HepG2 (cell line): Measurements from ENCODE around the gene NRG3. TPM values are rescaled to one million over a fixed set of nuclear protein-coding genes. Genes with fewer than 3 reads are reported as not detected.

ENCODE experiments used
- ATAC-seq: fragments of 200-7000 bp; cut with Tn5 transposase; 3 replicates; pipeline ENCODE4 v1.9.1; 2020; ENCODE audit warnings: mild to moderate bottlenecking, moderate library complexity
- BruUV-seq: library from RNA; stranded (reverse); fragments of 400-500 nt; replicated peaks from 2 replicates; lab custom pipeline; 2021; lab: Mats Ljungman, UMichigan
- CTCF ChIA-PET: fragments of 300-600 bp; formaldehyde crosslinking; extraction: SDS; loops from one replicate; lab custom pipeline; 2021; ENCODE audit warnings: low total read pairs, inconsistent platforms, low intra/inter-chr PET ratio; lab: Yijun Ruan, JAX
- POLR2A ChIA-PET: fragments of 350-600 bp; sonication (Branson Sonifier 250); formaldehyde crosslinking; loops from one replicate; lab custom pipeline; 2020; ENCODE audit warnings: antibody characterized with exemption, inconsistent platforms; lab: Yijun Ruan, JAX
- DNase-seq: peaks from one replicate; pipeline ENCODE4 v3.0.0-alpha.2; 2015; ENCODE audit warnings: low spot score
- FAIRE-seq: peaks from 3 replicates; lab custom pipeline; 2011; peaks lifted over from hg19 to GRCh38; lab: Jason Lieb, UNC
- H2AFZ ChIP-seq: one replicate; pipeline ENCODE4 v1.6.1; 2011; ENCODE audit warnings: low read length, inconsistent platforms
- H3K27ac ChIP-seq: fragments of 300-600 bp; 3 replicates; pipeline ENCODE4 v1.8.0; 2011; ENCODE audit warnings: mixed run types, mild to moderate bottlenecking, mixed read lengths, low read length, inconsistent platforms; ENCODE audit not compliant: insufficient read depth; ENCODE audit errors: extremely low read length
- H3K27me3 ChIP-seq, 2 experiments: fragments of 200-600 bp in 1 of 2; 2 replicates in 1 of 2; 3 replicates in 1 of 2; pipeline versions ENCODE4 v1.6.0 to v1.8.0; 2011; ENCODE audit warnings: low read length in 2 of 2, mild to moderate bottlenecking in 2 of 2, moderate library complexity in 2 of 2, inconsistent platforms in 1 of 2; ENCODE audit not compliant: insufficient read depth in 2 of 2, control insufficient read depth in 1 of 2
- H3K36me3 ChIP-seq, 2 experiments: fragments of 200-600 bp in 1 of 2; replicated peaks in 1 of 2; 2 replicates in 1 of 2; 3 replicates in 1 of 2; pipeline versions ENCODE4 v1.5.1 to v1.8.0; 2011; ENCODE audit warnings: low read length in 2 of 2, inconsistent platforms in 1 of 2; ENCODE audit not compliant: insufficient read depth in 2 of 2, control insufficient read depth in 1 of 2
- H3K4me1 ChIP-seq: 2 replicates; pipeline ENCODE4 v1.5.1; 2012; ENCODE audit warnings: low read length, inconsistent platforms; ENCODE audit not compliant: insufficient read depth
- H3K4me2 ChIP-seq: 2 replicates; pipeline ENCODE4 v1.6.0; 2011; ENCODE audit warnings: low read depth, low read length, inconsistent platforms
- H3K4me3 ChIP-seq, 3 experiments: fragments of 200-600 bp in 1 of 3; sonication (generic), shearing (Covaris generic) in 1 of 3; replicated peaks in 1 of 3; 2 replicates each; pipeline ENCODE4 v1.5.1; 2011 to 2016; ENCODE audit warnings: low read length in 3 of 3, inconsistent platforms in 2 of 3, low read depth in 2 of 3, mild to moderate bottlenecking in 2 of 3, control low read depth in 1 of 3, mixed read lengths in 1 of 3; ENCODE audit not compliant: insufficient read depth in 1 of 3
- H3K79me2 ChIP-seq: one replicate; pipeline ENCODE4 v1.6.1; 2011; ENCODE audit warnings: low read length, inconsistent platforms; ENCODE audit not compliant: insufficient read depth
- H3K9ac ChIP-seq: 2 replicates; pipeline ENCODE4 v1.6.0; 2011; ENCODE audit warnings: mild to moderate bottlenecking, low read depth, low read length, inconsistent platforms; ENCODE audit not compliant: insufficient read depth
- H3K9me3 ChIP-seq: 2 replicates; pipeline ENCODE4 v1.5.1; 2012; ENCODE audit warnings: mild to moderate bottlenecking, low read length
- H4K20me1 ChIP-seq: 2 replicates; pipeline ENCODE4 v1.6.0; 2011; ENCODE audit warnings: inconsistent platforms, mild to moderate bottlenecking, low read length, moderate library complexity; ENCODE audit not compliant: insufficient read depth
- FOXO4 ChIP-seq: sonication (generic); formaldehyde crosslinking; conservative IDR thresholded peaks from 2 replicates; pipeline ENCODE4 v1.8.1; 2023; ENCODE audit warnings: missing genetic modification reagents
- KAT7 ChIP-seq: IDR thresholded peaks from 2 replicates; pipeline ENCODE4 v1.6.1; 2018; ENCODE audit warnings: borderline replicate concordance, missing compliant biosample characterization
- NFYB ChIP-seq: sonication (generic); formaldehyde crosslinking; IDR thresholded peaks from 2 replicates; pipeline ENCODE4 v1.4.0; 2020; ENCODE audit warnings: missing genetic modification reagents
- SRF ChIP-seq: IDR thresholded peaks from 2 replicates; pipeline ENCODE4 v1.6.1; 2011; ENCODE audit warnings: mild to moderate bottlenecking, low read depth, low read length, moderate library complexity
- ZBTB37 ChIP-seq: sonication (generic); formaldehyde crosslinking; IDR thresholded peaks from 2 replicates; pipeline ENCODE4 v1.4.0; 2020; ENCODE audit warnings: mild to moderate bottlenecking, missing genetic modification reagents
- ZFP37 ChIP-seq: sonication (generic); formaldehyde crosslinking; IDR thresholded peaks from 2 replicates; pipeline ENCODE4 v1.4.0; 2020; ENCODE audit warnings: missing genetic modification reagents, borderline replicate concordance
- ZHX2 ChIP-seq, 2 experiments: sonication (generic) in 1 of 2; formaldehyde crosslinking in 1 of 2; IDR thresholded peaks; 2 replicates each; pipeline versions ENCODE4 v1.6.1 to v1.9.0; 2014 to 2022; ENCODE audit warnings: antibody characterized with exemption in 1 of 2, borderline replicate concordance in 1 of 2, inconsistent platforms in 1 of 2, low read depth in 1 of 2, missing genetic modification reagents in 1 of 2
- ZNF224 ChIP-seq: sonication (generic); formaldehyde crosslinking; IDR thresholded peaks from 2 replicates; pipeline ENCODE4 v1.5.0; 2020; ENCODE audit warnings: mild to moderate bottlenecking, missing genetic modification reagents
- ZNF589 ChIP-seq: sonication (generic); formaldehyde crosslinking; conservative IDR thresholded peaks from 2 replicates; pipeline ENCODE4 v1.8.0; 2022; ENCODE audit warnings: mild to moderate bottlenecking, moderate library complexity, missing genetic modification reagents
- WGBS: methylation state at CpG from one replicate; pipeline ENCODE4 v1.1.6; 2017; ENCODE audit warnings: low lambda C conversion rate; 5-methylcytosine and 5-hydroxymethylcytosine counted together
- in situ Hi-C: cut with HindIII; loops from 2 replicates; pipeline ENCODE4 v1.10.0; 2017; ENCODE audit warnings: low pct_unique_long_range_greater_than_20kb; ENCODE audit not compliant: extremely low pct_ligation_motif_present
- intact Hi-C: fragments of 100-400 bp; cut with micrococcal nuclease; formaldehyde crosslinking; loops from one replicate; pipeline ENCODE4 v1.10.0; 2022; ENCODE audit not compliant: unreplicated experiment
- polyA plus RNA-seq, 8 experiments: library from polyadenylated mRNA; depleted of rRNA in 3 of 8; stranded (reverse) in 7 of 8; unstranded in 1 of 8; fragments of >200 nt; fragmentation: Illumina TruSeq in 4 of 8; extraction: Trizol in 4 of 8; gene quantifications; 2 replicates each; pipeline versions ENCODE4 v1.2.1 to v1.2.3, GENCODE V29; 2011 to 2016; ENCODE audit warnings: low read depth in 4 of 8, missing spikeins in 1 of 8, mixed read lengths in 1 of 8; ENCODE audit not compliant: insufficient read depth in 1 of 8
- total RNA-seq, 5 experiments: library from RNA; depleted of rRNA; stranded (reverse); fragments of >200 nt; fragmentation: Illumina TruSeq; extraction: Trizol; gene quantifications; 2 replicates each; pipeline ENCODE4 v1.2.3, GENCODE V29; 2016; ENCODE audit warnings: low read depth in 1 of 5

The NRG3 gene
- total and polyA plus RNA-seq, 2 of the 13 experiments (the other 11 are each of a cell fraction or from before 2014, with no cell fraction given), result not detected

GRCh38 chr10:82020999-82021398, 146.0 kb downstream of the NRG3 start:
- no peaks in the 10 kb centered on the region for H4K20me1 ChIP-seq
- H3K4me3 ChIP-seq, result no peak overlapping the region
- no TSS peak for BruUV-seq
- FAIRE-seq, result no peak
- no peaks in the 10 kb centered on the region for H3K27me3 ChIP-seq
- ChIA-PET CTCF (no interaction called here), POLR2A (no interaction called here)
- no peaks in the 10 kb centered on the region for H3K4me1 ChIP-seq
- no peaks in the 10 kb centered on the region for H3K36me3 ChIP-seq
- no peak overlapping the region for H2AFZ ChIP-seq
- no peak overlapping the region for H3K27ac ChIP-seq
- DNase-seq, result no peak
- H3K9ac ChIP-seq, result no peak overlapping the region
- H3K9me3 ChIP-seq, result peaks cover 56% of the 10 kb centered on the region
- in situ Hi-C loops (no loop called here), intact Hi-C loops (no loop called here)
- 0% methylated on average over 4 of the region's 4 CpGs for WGBS
- TF ChIP-seq ZNF589 (CRISPR knock-in tag) (no peak), FOXO4 (CRISPR knock-in tag) (no peak), ZBTB37 (no peak), ZNF224 (CRISPR knock-in tag) (no peak), KAT7 (no peak)
- TF ChIP-seq, all 625 proteins: peak for 0
- ATAC-seq, result peak; percentile 73
- no peaks in the 10 kb centered on the region for H3K79me2 ChIP-seq
- no peak overlapping the region for H3K4me2 ChIP-seq

- H3K4me1 ChIP-seq, result no peaks in the 10 kb centered on the region
- intact Hi-C loops (no loop called here), in situ Hi-C loops (no loop called here)
- H3K27me3 ChIP-seq, result no peaks in the 10 kb centered on the region
- BruUV-seq, result no TSS peak
- H3K79me2 ChIP-seq, result no peaks in the 10 kb centered on the region
- CTCF ChIA-PET, result no interaction called here
- no peak for ATAC-seq
- H3K36me3 ChIP-seq, result no peaks in the 10 kb centered on the region
- POLR2A ChIA-PET, result no interaction called here
- peaks cover 89% of the 10 kb centered on the region for H3K9me3 ChIP-seq
- no peak overlapping the region for H3K4me3 ChIP-seq
- no peak for TF ChIP-seq SRF
- no peak for TF ChIP-seq ZHX2 (IDR thresholded peaks at IDR 0.05; ENCODE audit: low read depth)
- no peak for TF ChIP-seq ZHX2 (CRISPR knock-in tag; IDR thresholded peaks at IDR 0.05; ENCODE audit: borderline replicate concordance)
- no peak for TF ChIP-seq ZFP37 (CRISPR knock-in tag)
- no peak for TF ChIP-seq NFYB (CRISPR knock-in tag)
- WGBS, result 0% methylated on average over 1 of the region's 1 CpG
- FAIRE-seq, result no peak
- no peak overlapping the region for H3K27ac ChIP-seq
- no peaks in the 10 kb centered on the region for H4K20me1 ChIP-seq
- no peak overlapping the region for H3K4me2 ChIP-seq
- H3K9ac ChIP-seq, result no peak overlapping the region
- DNase-seq, result no peak
- H2AFZ ChIP-seq, result no peak overlapping the region
Measured at GRCh38 chr10:82027711-82028110, 152.7 kb downstream of the NRG3 start.
